GM12878 (cell line): ENCODE measurements around the gene CPLANE2. TPM values are rescaled to one million over a fixed set of nuclear protein-coding genes. Genes with fewer than 3 reads are reported as not detected.

Source experiments
- ATAC-seq: fragments of 200-7000 bp; cut with Tn5 transposase; 3 replicates; pipeline ENCODE4 v1.9.1; 2020; ENCODE audit warnings: mild to moderate bottlenecking, moderate library complexity
- BruUV-seq: library from RNA; stranded (reverse); fragments of 400-500 nt; replicated peaks from 2 replicates; lab custom pipeline; 2021; lab: Mats Ljungman, UMichigan
- CTCF ChIA-PET: fragments of 300-600 bp; sonication (Branson Sonifier 250); formaldehyde crosslinking; extraction: SDS; loops from one replicate; lab custom pipeline; 2021; ENCODE audit warnings: inconsistent platforms; lab: Yijun Ruan, JAX
- POLR2A ChIA-PET: fragments of 350-600 bp; formaldehyde crosslinking; extraction: SDS; loops from one replicate; lab custom pipeline; 2021; ENCODE audit warnings: inconsistent platforms; lab: Charles Lee
- RAD21 ChIA-PET: fragments of 300-600 bp; sonication (Branson Sonifier 250); formaldehyde crosslinking; loops from one replicate; lab custom pipeline; 2023; ENCODE audit warnings: antibody characterized with exemption; ENCODE audit not compliant: unreplicated experiment; lab: Charles Lee
- SMC1A ChIA-PET: fragments of 300-600 bp; sonication (Branson Sonifier 250); formaldehyde crosslinking; loops from one replicate; lab custom pipeline; 2023; ENCODE audit not compliant: unreplicated experiment, uncharacterized antibody; lab: Charles Lee
- DNase-seq: peaks from one replicate; pipeline ENCODE4 v3.0.0-alpha.2; 2011; ENCODE audit warnings: low read depth, low spot score
- FAIRE-seq: peaks from 3 replicates; lab custom pipeline; 2011; peaks lifted over from hg19 to GRCh38; lab: Jason Lieb, UNC
- H2AFZ ChIP-seq: 2 replicates; pipeline ENCODE4 v1.6.0; 2011; ENCODE audit warnings: low read depth, low read length, control low read depth; ENCODE audit not compliant: control insufficient read depth
- H3K27ac ChIP-seq: 2 replicates; pipeline ENCODE4 v1.5.1; 2011; ENCODE audit warnings: control low read depth; ENCODE audit not compliant: control insufficient read depth, insufficient read depth
- H3K27me3 ChIP-seq, 2 experiments: replicated peaks in 1 of 2; 2 replicates each; pipeline versions ENCODE4 v1.6.0 to v1.6.1; 2011; ENCODE audit warnings: low read length in 1 of 2; ENCODE audit not compliant: control insufficient read depth in 2 of 2, insufficient read depth in 2 of 2
- H3K36me3 ChIP-seq, 2 experiments: 2 replicates each; pipeline ENCODE4 v1.5.1; 2011; ENCODE audit warnings: low read length in 1 of 2; ENCODE audit not compliant: control insufficient read depth in 2 of 2, insufficient read depth in 2 of 2
- H3K4me1 ChIP-seq: 2 replicates; pipeline ENCODE4 v1.6.1; 2011; ENCODE audit warnings: mild to moderate bottlenecking, low read length, moderate library complexity, mixed read lengths; ENCODE audit not compliant: control insufficient read depth, insufficient read depth
- H3K4me2 ChIP-seq: 2 replicates; pipeline ENCODE4 v1.6.0; 2011; ENCODE audit warnings: control low read depth; ENCODE audit not compliant: control insufficient read depth, insufficient read depth
- H3K4me3 ChIP-seq: fragments of 200-600 bp; sonication (generic); 2 replicates; pipeline ENCODE4 v1.5.1; 2016
- H3K79me2 ChIP-seq: 2 replicates; pipeline ENCODE4 v1.6.0; 2011; ENCODE audit warnings: low read length; ENCODE audit not compliant: control insufficient read depth, insufficient read depth
- H3K9ac ChIP-seq: 2 replicates; pipeline ENCODE4 v1.8.0; 2011; ENCODE audit warnings: low read length, control low read depth, mixed read lengths; ENCODE audit not compliant: control insufficient read depth, insufficient read depth
- H3K9me3 ChIP-seq: replicated peaks from 3 replicates; pipeline ENCODE4 v1.5.1; 2011; ENCODE audit warnings: mild to moderate bottlenecking, low read length; ENCODE audit not compliant: control insufficient read depth, insufficient read depth
- H4K20me1 ChIP-seq: 2 replicates; pipeline ENCODE4 v1.6.0; 2011; ENCODE audit not compliant: control insufficient read depth, insufficient read depth
- BRCA1 ChIP-seq: IDR thresholded peaks from 2 replicates; pipeline ENCODE4 v1.6.1; 2011; ENCODE audit warnings: low read depth, low read length, improper control_type of control experiment
- CBX3 ChIP-seq: fragments of 200-600 bp; sonication (generic); IDR thresholded peaks from 2 replicates; pipeline ENCODE4 v1.6.1; 2016; ENCODE audit warnings: low read depth, borderline replicate concordance
- HDAC2 ChIP-seq: fragments of 200-600 bp; sonication (generic); IDR thresholded peaks from 2 replicates; pipeline ENCODE4 v1.6.1; 2017
- IRF4 ChIP-seq: IDR thresholded peaks from 2 replicates; pipeline ENCODE4 v1.6.1; 2011; ENCODE audit warnings: low read depth, low read length
- JUNB ChIP-seq: IDR thresholded peaks from 2 replicates; pipeline ENCODE4 v1.6.1; 2016; ENCODE audit warnings: antibody characterized with exemption, mild to moderate bottlenecking
- KLF5 ChIP-seq: fragments of 450-650 bp; IDR thresholded peaks from 2 replicates; pipeline ENCODE4 v1.6.1; 2014; ENCODE audit warnings: mild to moderate bottlenecking; ENCODE audit not compliant: partially characterized antibody
- NFIC ChIP-seq: IDR thresholded peaks from 2 replicates; pipeline ENCODE4 v1.6.1; 2012; ENCODE audit warnings: low read depth, mild to moderate bottlenecking, inconsistent platforms, low read length, moderate library complexity
- NR2C2 ChIP-seq: IDR thresholded peaks from 2 replicates; pipeline ENCODE4 v1.6.1; 2011; ENCODE audit warnings: borderline replicate concordance, low read depth; ENCODE audit not compliant: control insufficient read depth, insufficient read length
- NRF1 ChIP-seq: conservative IDR thresholded peaks from 2 replicates; pipeline ENCODE4 v1.6.1; 2011; ENCODE audit warnings: mild to moderate bottlenecking, low read depth, low read length, improper control_type of control experiment
- PAX5 ChIP-seq: IDR thresholded peaks from 2 replicates; pipeline ENCODE4 v1.6.1; 2011; ENCODE audit warnings: low read depth, low read length, borderline replicate concordance
- POLR2AphosphoS2 ChIP-seq: IDR thresholded peaks from 2 replicates; pipeline ENCODE4 v1.6.1; 2011; ENCODE audit warnings: low read depth, mild to moderate bottlenecking, low read length, improper control_type of control experiment, moderate library complexity
- RAD21 ChIP-seq: IDR thresholded peaks from 2 replicates; pipeline ENCODE4 v1.6.1; 2011; ENCODE audit warnings: mild to moderate bottlenecking, low read depth, low read length, moderate library complexity; ENCODE audit not compliant: insufficient read depth
- RFX5 ChIP-seq: IDR thresholded peaks from 2 replicates; pipeline ENCODE4 v1.6.1; 2011; ENCODE audit warnings: low read depth, low read length, improper control_type of control experiment
- SMARCA5 ChIP-seq: fragments of 450-650 bp; IDR thresholded peaks from 2 replicates; pipeline ENCODE4 v1.6.1; 2017; ENCODE audit warnings: mild to moderate bottlenecking
- TCF12 ChIP-seq: IDR thresholded peaks from 2 replicates; pipeline ENCODE4 v1.6.1; 2011; ENCODE audit warnings: low read depth, mild to moderate bottlenecking, low read length
- USF1 ChIP-seq: IDR thresholded peaks from 2 replicates; pipeline ENCODE4 v1.6.1; 2011; ENCODE audit warnings: borderline replicate concordance, low read depth, mild to moderate bottlenecking, moderate library complexity, mixed read lengths, low read length; ENCODE audit not compliant: insufficient read depth; ENCODE audit errors: extremely low read length
- YBX1 ChIP-seq: fragments of 450-650 bp; IDR thresholded peaks from 2 replicates; pipeline ENCODE4 v1.6.1; 2016; ENCODE audit warnings: antibody characterized with exemption
- ZBED1 ChIP-seq: IDR thresholded peaks from 2 replicates; pipeline ENCODE4 v1.6.1; 2016; ENCODE audit warnings: borderline replicate concordance
- ZNF207 ChIP-seq: fragments of 450-650 bp; IDR thresholded peaks from 2 replicates; pipeline ENCODE4 v1.6.1; 2014; ENCODE audit warnings: antibody characterized with exemption, mild to moderate bottlenecking, borderline replicate concordance
- WGBS: methylation state at CpG from one replicate; pipeline ENCODE4 v1.1.6; 2016; ENCODE audit warnings: low lambda C conversion rate; ENCODE audit not compliant: insufficient replicate concordance, insufficient coverage; ENCODE audit errors: missing lambda C conversion rate; 5-methylcytosine and 5-hydroxymethylcytosine counted together
- in situ Hi-C: fragments of 300-500 bp; cut with MboI; formaldehyde crosslinking; loops from 9 replicates; pipeline ENCODE4 v1.14.3; 2018; ENCODE audit warnings: mixed read lengths
- intact Hi-C: fragments of 100-400 bp; cut with micrococcal nuclease; formaldehyde crosslinking; loops from one replicate; pipeline ENCODE4 v1.14.2; 2022; ENCODE audit not compliant: unreplicated experiment
- polyA plus RNA-seq, 11 experiments: library from polyadenylated mRNA; depleted of rRNA in 4 of 11; unstranded in 6 of 11; stranded (reverse) in 5 of 11; fragments of >200 nt; fragmentation: Nextera tagmentation in 4 of 11; fragmentation: Illumina TruSeq in 1 of 11; extraction: Ambion mirVana in 4 of 11; extraction: Trizol in 1 of 11; gene quantifications; 1 replicate in 1 of 11; 2 replicates in 10 of 11; pipeline versions ENCODE4 v1.2.1 to v1.2.3, GENCODE V29; 2011 to 2016; ENCODE audit warnings: inconsistent platforms in 2 of 11, missing spikeins in 2 of 11, low read depth in 1 of 11
- total RNA-seq, 4 experiments: library from RNA; depleted of rRNA in 3 of 4; stranded (reverse); fragments of >200 nt in 3 of 4; fragmentation: Illumina TruSeq in 1 of 4; extraction: Trizol in 1 of 4; gene quantifications; 2 replicates each; pipeline versions ENCODE4 v1.2.1 to v1.2.3, GENCODE V29; 2013 to 2021
- TF ChIP-seq, protein P1 (sequence below): fragments of 450-650 bp; IDR thresholded peaks from 2 replicates; pipeline ENCODE4 v1.6.1; 2017; ENCODE audit warnings: borderline replicate concordance
- TF ChIP-seq, protein P2 (sequence below): fragments of 450-650 bp; IDR thresholded peaks from 2 replicates; pipeline ENCODE4 v1.6.1; 2017; ENCODE audit warnings: antibody characterized with exemption, mild to moderate bottlenecking, moderate library complexity

CPLANE2 gene
- total and polyA plus RNA-seq, 10 of the 15 experiments (the other 5 are each of a cell fraction or from before 2014, with no cell fraction given): 0.09 to 4.5 (median 2.3) TPM; not detected in 1

DNA sequence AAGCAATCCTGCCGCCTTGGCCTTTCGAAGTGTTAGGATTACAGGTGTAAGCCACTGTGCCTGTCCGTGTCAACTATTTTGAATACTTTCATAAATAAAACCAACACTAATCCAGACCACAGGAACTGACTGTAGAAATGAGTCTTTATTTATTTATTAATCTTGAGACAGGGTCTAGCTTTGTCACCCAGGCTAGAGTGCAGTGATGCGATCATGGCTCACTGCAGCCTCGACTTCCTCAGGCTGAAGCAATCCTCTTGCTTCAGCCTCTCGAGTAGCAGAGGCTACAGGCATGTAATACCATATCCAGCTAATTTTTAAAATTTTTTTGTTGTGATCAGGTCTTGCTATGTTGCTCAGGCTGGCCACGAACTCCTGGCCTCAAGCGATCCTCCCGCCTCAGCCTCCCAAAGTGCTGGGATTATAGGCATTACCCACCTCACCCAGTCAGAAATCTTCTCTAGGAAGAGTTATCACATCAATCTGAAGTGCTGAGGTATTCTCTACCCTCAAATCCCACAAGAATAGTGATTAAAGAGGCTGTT lies 21.7 kb upstream of the CPLANE2 start (continued):
- TF ChIP-seq USF1 (no peak), CBX3 (no peak), JUNB (no peak), POLR2AphosphoS2 (no peak), PAX5 (no peak), IRF4 (no peak), HDAC2 (no peak), NFIC (no peak), YBX1 (no peak)
- TF ChIP-seq, protein P1, sequence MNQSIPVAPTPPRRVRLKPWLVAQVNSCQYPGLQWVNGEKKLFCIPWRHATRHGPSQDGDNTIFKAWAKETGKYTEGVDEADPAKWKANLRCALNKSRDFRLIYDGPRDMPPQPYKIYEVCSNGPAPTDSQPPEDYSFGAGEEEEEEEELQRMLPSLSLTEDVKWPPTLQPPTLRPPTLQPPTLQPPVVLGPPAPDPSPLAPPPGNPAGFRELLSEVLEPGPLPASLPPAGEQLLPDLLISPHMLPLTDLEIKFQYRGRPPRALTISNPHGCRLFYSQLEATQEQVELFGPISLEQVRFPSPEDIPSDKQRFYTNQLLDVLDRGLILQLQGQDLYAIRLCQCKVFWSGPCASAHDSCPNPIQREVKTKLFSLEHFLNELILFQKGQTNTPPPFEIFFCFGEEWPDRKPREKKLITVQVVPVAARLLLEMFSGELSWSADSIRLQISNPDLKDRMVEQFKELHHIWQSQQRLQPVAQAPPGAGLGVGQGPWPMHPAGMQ: no peak
- TF ChIP-seq, all 136 proteins: peak for 0

GRCh38 chr1:16257968-16258367 lies 21.0 kb upstream of the CPLANE2 start:
- FAIRE-seq (no peak), ATAC-seq (no peak), DNase-seq (no peak)
- Histone ChIP-seq H3K4me2 (no peak overlapping the region), H3K4me1 (peaks cover 2% of the 10 kb centered on the region; the same call in 1 of the 2 replicates), H3K9ac (no peak overlapping the region), H3K4me3 (no peak overlapping the region), H3K27me3 (no peaks in the 10 kb centered on the region), H3K9me3 (no peaks in the 10 kb centered on the region), H3K79me2 (no peaks in the 10 kb centered on the region), H4K20me1 (no peaks in the 10 kb centered on the region), H2AFZ (no peak overlapping the region), H3K27ac (no peak overlapping the region), H3K36me3 (peaks cover 4 to 17% of the 10 kb centered on the region in 2 experiments; a peak in 3 of 4 replicates)
- SMC1A ChIA-PET: no interaction called here
- no TSS peak for BruUV-seq
- WGBS: 63% methylated on average over 3 of the region's 3 CpGs
- in situ Hi-C loops: no loop called here
- CTCF ChIA-PET: interaction anchor here (0.9 kb wide), 1 partner anchor 20 kb away, joined by 4 read pairs; no protein-coding TSS in a partner anchor
- POLR2A ChIA-PET: no interaction called here
- RAD21 ChIA-PET: interaction anchor here (0.6 kb wide), 1 partner anchor 24 kb away, joined by 3 read pairs; no protein-coding TSS in a partner anchor
- intact Hi-C loops: no loop called here
- TF ChIP-seq KLF5 (no peak), BRCA1 (no peak), RAD21 (no peak), RFX5 (no peak), NR2C2 (no peak), NRF1 (no peak), SMARCA5 (no peak), ZNF207 (no peak), TCF12 (no peak), ZBED1 (no peak)
- TF ChIP-seq, protein P2, sequence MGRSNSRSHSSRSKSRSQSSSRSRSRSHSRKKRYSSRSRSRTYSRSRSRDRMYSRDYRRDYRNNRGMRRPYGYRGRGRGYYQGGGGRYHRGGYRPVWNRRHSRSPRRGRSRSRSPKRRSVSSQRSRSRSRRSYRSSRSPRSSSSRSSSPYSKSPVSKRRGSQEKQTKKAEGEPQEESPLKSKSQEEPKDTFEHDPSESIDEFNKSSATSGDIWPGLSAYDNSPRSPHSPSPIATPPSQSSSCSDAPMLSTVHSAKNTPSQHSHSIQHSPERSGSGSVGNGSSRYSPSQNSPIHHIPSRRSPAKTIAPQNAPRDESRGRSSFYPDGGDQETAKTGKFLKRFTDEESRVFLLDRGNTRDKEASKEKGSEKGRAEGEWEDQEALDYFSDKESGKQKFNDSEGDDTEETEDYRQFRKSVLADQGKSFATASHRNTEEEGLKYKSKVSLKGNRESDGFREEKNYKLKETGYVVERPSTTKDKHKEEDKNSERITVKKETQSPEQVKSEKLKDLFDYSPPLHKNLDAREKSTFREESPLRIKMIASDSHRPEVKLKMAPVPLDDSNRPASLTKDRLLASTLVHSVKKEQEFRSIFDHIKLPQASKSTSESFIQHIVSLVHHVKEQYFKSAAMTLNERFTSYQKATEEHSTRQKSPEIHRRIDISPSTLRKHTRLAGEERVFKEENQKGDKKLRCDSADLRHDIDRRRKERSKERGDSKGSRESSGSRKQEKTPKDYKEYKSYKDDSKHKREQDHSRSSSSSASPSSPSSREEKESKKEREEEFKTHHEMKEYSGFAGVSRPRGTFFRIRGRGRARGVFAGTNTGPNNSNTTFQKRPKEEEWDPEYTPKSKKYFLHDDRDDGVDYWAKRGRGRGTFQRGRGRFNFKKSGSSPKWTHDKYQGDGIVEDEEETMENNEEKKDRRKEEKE: no peak
